BLaER1 (cell line): ENCODE results near the gene ATF3.
"Not testable (repeated sequence)": the region's sequence is repeated elsewhere in the genome, so short reads cannot be mapped to it uniquely, and the experiment has no call there.

ENCODE experiments used
- H3K27ac ChIP-seq: shearing (Covaris generic); formaldehyde crosslinking; 2 replicates; pipeline ENCODE4 v1.8.1; 2022
- H3K27me3 ChIP-seq: shearing (Covaris generic); formaldehyde crosslinking; 2 replicates; pipeline ENCODE4 v1.8.1; 2022
- H3K36me3 ChIP-seq: shearing (Covaris generic); formaldehyde crosslinking; 2 replicates; pipeline ENCODE4 v1.8.1; 2022
- H3K4me1 ChIP-seq: shearing (Covaris generic); formaldehyde crosslinking; 2 replicates; pipeline ENCODE4 v1.8.1; 2022
- H3K4me2 ChIP-seq: shearing (Covaris generic); formaldehyde crosslinking; 2 replicates; pipeline ENCODE4 v1.8.1; 2022
- H3K4me3 ChIP-seq: shearing (Covaris generic); formaldehyde crosslinking; 2 replicates; pipeline ENCODE4 v1.8.1; 2022
- H3K9ac ChIP-seq: shearing (Covaris generic); formaldehyde crosslinking; 2 replicates; pipeline ENCODE4 v1.8.1; 2022
- H3K9me3 ChIP-seq: shearing (Covaris generic); formaldehyde crosslinking; 2 replicates; pipeline ENCODE4 v1.8.1; 2022
- H4K20me1 ChIP-seq: shearing (Covaris generic); formaldehyde crosslinking; 2 replicates; pipeline ENCODE4 v1.8.1; 2022
- Cebpa-rat ChIP-seq: shearing (Covaris generic); IDR thresholded peaks from 2 replicates; pipeline ENCODE4 v1.8.1; 2022

Gene ATF3

DNA sequence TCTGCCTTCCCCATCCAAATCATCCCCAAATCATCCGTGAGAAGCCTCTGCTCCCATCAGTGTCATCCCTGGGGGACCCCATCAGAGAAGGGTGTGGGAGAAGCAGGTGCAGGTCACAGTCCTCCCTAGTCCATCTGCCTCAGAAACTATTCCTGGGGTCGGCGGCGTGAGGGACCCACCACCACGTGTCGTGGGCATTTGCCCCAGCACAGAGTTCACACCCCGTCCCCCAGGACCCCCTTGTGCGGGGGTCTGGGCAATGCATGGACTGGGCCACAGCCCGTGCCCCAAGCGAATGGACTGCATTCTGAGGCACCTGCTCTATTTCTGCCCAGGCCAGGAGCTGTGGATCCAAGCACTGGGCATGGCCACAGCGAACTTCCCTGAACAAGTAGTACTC is 38.4 kb downstream of the ATF3 start:
- no peak for TF ChIP-seq Cebpa-rat
- Histone ChIP-seq H3K4me1 (peaks cover 15% of the 10 kb centered on the region), H4K20me1 (no peaks in the 10 kb centered on the region), H3K4me2 (no peak overlapping the region), H3K27ac (no peak overlapping the region), H3K36me3 (no peaks in the 10 kb centered on the region), H3K9me3 (no peaks in the 10 kb centered on the region), H3K9ac (no peak overlapping the region), H3K27me3 (no peaks in the 10 kb centered on the region), H3K4me3 (no peak overlapping the region)

DNA sequence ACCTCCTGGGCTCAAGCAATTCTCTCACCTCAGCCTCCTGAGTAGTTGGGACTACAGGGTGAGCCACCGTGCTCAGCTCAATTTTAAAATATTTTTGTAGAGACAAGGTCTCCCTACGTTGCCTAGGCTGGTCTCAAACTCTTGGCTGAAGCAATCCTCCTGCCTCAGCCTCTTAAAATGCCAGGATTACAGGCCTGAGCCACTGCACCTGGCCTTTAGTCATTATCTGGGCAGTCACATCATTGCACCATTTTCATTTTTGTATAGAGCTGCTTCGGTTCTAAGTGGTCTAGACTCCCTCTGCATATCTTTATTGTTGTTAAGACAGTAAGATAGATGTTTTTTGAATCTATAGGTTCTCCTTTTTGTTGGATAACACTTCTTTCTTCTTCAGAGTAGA is 39.9 kb downstream of the ATF3 start:
- Histone ChIP-seq H3K4me3 (no peak overlapping the region), H3K27me3 (no peaks in the 10 kb centered on the region), H3K4me2 (no peak overlapping the region), H3K9ac (no peak overlapping the region), H3K4me1 (peaks cover 25% of the 10 kb centered on the region), H4K20me1 (no peaks in the 10 kb centered on the region), H3K9me3 (no peaks in the 10 kb centered on the region), H3K36me3 (no peaks in the 10 kb centered on the region), H3K27ac (no peak overlapping the region)
- TF ChIP-seq Cebpa-rat: no peak

GRCh38 chr1:212649020-212649419 is 40.5 kb downstream of the ATF3 start:
- H3K4me1 ChIP-seq: peaks cover 22% of the 10 kb centered on the region
- no peak for TF ChIP-seq Cebpa-rat
- no peaks in the 10 kb centered on the region for H3K36me3 ChIP-seq
- H3K27me3 ChIP-seq: no peaks in the 10 kb centered on the region
- H3K9ac ChIP-seq: no peak overlapping the region
- no peak overlapping the region for H3K27ac ChIP-seq
- H3K4me2 ChIP-seq: no peak overlapping the region
- H3K9me3 ChIP-seq: no peaks in the 10 kb centered on the region
- H3K4me3 ChIP-seq: no peak overlapping the region
- H4K20me1 ChIP-seq: no peaks in the 10 kb centered on the region

GRCh38 chr1:212650228-212650627 is 41.7 kb downstream of the ATF3 start:
- Histone ChIP-seq H3K27me3 (no peaks in the 10 kb centered on the region), H3K36me3 (no peaks in the 10 kb centered on the region), H3K4me2 (no peak overlapping the region), H3K9ac (no peak overlapping the region), H3K27ac (no peak overlapping the region), H3K4me1 (peaks cover 15% of the 10 kb centered on the region), H3K4me3 (no peak overlapping the region), H3K9me3 (no peaks in the 10 kb centered on the region), H4K20me1 (no peaks in the 10 kb centered on the region)
- TF ChIP-seq Cebpa-rat: no peak

GRCh38 chr1:212651521-212651920 is 43.0 kb downstream of the ATF3 start:
- Histone ChIP-seq H3K4me1 (peaks cover 28% of the 10 kb centered on the region), H4K20me1 (no peaks in the 10 kb centered on the region), H3K9me3 (no peaks in the 10 kb centered on the region), H3K9ac (no peak overlapping the region), H3K4me3 (no peak overlapping the region), H3K27ac (no peak overlapping the region), H3K36me3 (no peaks in the 10 kb centered on the region), H3K27me3 (no peaks in the 10 kb centered on the region), H3K4me2 (no peak overlapping the region)
- TF ChIP-seq Cebpa-rat: no peak

DNA sequence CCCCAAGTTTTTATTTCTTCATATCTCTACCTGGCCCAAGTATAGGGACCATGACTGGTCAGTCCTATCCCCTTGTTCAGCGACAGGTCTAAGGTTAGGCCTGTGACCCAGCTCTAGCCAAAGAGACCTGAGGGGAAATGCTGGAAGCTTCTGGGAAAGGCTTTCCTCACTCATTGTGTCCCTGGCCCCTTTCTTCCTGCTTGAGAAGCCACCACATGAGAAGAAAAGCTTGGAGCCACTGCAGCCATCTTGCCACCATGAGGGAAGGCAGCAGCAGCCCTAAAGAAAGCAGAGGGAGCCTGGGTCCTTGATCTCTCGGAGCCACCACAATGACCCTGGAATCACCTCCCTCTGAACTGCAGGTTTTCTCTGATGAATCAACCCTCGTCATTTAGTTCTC is 43.4 kb downstream of the ATF3 start:
- Histone ChIP-seq H3K4me1 (peaks cover 32% of the 10 kb centered on the region), H3K4me3 (no peak overlapping the region), H3K27ac (no peak overlapping the region), H3K36me3 (no peaks in the 10 kb centered on the region), H3K9ac (no peak overlapping the region), H3K27me3 (no peaks in the 10 kb centered on the region), H3K9me3 (no peaks in the 10 kb centered on the region), H4K20me1 (no peaks in the 10 kb centered on the region), H3K4me2 (no peak overlapping the region)
- no peak for TF ChIP-seq Cebpa-rat

DNA sequence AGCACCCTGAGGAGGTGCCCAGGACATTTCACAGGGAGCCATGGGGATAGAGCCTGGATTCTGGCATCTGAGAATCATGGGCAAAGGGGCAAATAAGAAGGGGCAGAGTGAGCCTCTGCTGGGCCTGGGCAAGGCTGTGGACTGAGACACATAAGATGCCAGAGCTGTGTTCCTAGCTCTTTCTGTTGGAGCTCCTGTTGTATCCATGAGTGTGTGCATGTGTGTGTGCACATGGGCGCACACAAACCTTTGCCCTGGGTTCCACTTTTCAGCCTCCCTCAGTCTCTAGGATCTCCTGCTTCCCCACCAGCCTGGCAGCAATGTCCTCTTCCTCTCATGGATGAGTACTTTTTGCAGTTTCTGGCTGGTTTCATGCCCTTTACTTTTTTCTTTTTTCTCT is 44.0 kb downstream of the ATF3 start:
- Histone ChIP-seq H3K9ac (no peak overlapping the region), H3K4me1 (peaks cover 37% of the 10 kb centered on the region), H3K9me3 (no peaks in the 10 kb centered on the region), H3K27me3 (no peaks in the 10 kb centered on the region), H4K20me1 (no peaks in the 10 kb centered on the region), H3K27ac (no peak overlapping the region), H3K36me3 (no peaks in the 10 kb centered on the region), H3K4me2 (peak overlapping the region; percentile 36), H3K4me3 (no peak overlapping the region)
- no peak for TF ChIP-seq Cebpa-rat

GRCh38 chr1:212655668-212656440 is 47.3 kb downstream of the ATF3 start:
- H3K4me3 ChIP-seq: no peak overlapping the region
- H3K9ac ChIP-seq: no peak overlapping the region
- no peaks in the 10 kb centered on the region for H4K20me1 ChIP-seq
- H3K4me2 ChIP-seq: peak overlapping the region; percentile 61
- no peak overlapping the region for H3K27ac ChIP-seq
- H3K36me3 ChIP-seq: no peaks in the 10 kb centered on the region
- no peaks in the 10 kb centered on the region for H3K9me3 ChIP-seq
- no peaks in the 10 kb centered on the region for H3K27me3 ChIP-seq
- no peak for TF ChIP-seq Cebpa-rat
- peaks cover 32% of the 10 kb centered on the region for H3K4me1 ChIP-seq

GRCh38 chr1:212656730-212657129 is 48.2 kb downstream of the ATF3 start:
- TF ChIP-seq Cebpa-rat: no peak
- Histone ChIP-seq H3K27ac (no peak overlapping the region; the same call in 1 of the 2 replicates), H4K20me1 (no peaks in the 10 kb centered on the region), H3K36me3 (no peaks in the 10 kb centered on the region), H3K9ac (no peak overlapping the region), H3K27me3 (no peaks in the 10 kb centered on the region), H3K4me3 (no peak overlapping the region), H3K4me2 (peak overlapping the region; percentile 61), H3K9me3 (no peaks in the 10 kb centered on the region), H3K4me1 (peaks cover 32% of the 10 kb centered on the region)

DNA sequence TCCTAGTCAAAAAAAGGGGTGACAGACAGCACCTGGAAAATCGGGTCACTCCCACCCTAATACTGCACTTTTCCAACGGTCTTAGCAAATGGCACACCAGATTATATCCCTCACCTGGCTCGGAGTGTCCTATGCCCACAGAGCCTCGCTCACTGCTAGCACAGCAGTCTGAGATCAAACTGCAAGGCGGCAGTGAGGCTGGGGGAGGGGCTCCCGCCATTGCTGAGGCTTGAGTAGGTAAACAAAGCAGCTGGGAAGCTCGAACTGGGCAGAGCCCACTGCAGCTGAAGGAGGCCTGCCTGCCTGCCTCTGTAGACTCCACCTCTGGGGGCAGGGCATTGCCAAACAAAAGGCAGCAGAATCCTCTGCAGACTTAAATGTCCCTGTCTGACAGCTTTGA is 49.7 kb downstream of the ATF3 start:
- H3K9me3 ChIP-seq, H3K36me3 ChIP-seq, H3K9ac ChIP-seq, H3K27me3 ChIP-seq, H4K20me1 ChIP-seq, H3K4me3 ChIP-seq, H3K27ac ChIP-seq, H3K4me2 ChIP-seq: not testable (repeated sequence)
- peaks cover 23% of the 10 kb centered on the region for H3K4me1 ChIP-seq
